RWPE2 (cell line): ENCODE measurements around the gene CALHM3.
A peak's percentile ranks its signal among the peaks of the same experiment; 100 is the strongest.

Experiments
- ATAC-seq: fragments of 200-7000 bp; cut with Tn5 transposase; 3 replicates; pipeline ENCODE4 v1.9.1; 2021; ENCODE audit warnings: low read depth
- DNase-seq: peaks from one replicate; pipeline ENCODE4 v3.0.0-alpha.2; 2020; ENCODE audit warnings: low spot score
- H3K27ac ChIP-seq: fragments of 450-650 bp; 2 replicates; pipeline ENCODE4 v1.5.1; 2017; ENCODE audit warnings: mild to moderate bottlenecking; ENCODE audit not compliant: poor library complexity, severe bottlenecking
- H3K27me3 ChIP-seq: fragments of 250-450 bp; sonication (Bioruptor Pico); 2 replicates; pipeline ENCODE4 v1.5.1; 2021; ENCODE audit warnings: mild to moderate bottlenecking, moderate library complexity; ENCODE audit not compliant: insufficient read depth, poor library complexity, severe bottlenecking
- H3K36me3 ChIP-seq: fragments of 250-450 bp; sonication (Bioruptor Pico); 2 replicates; pipeline ENCODE4 v1.5.1; 2020; ENCODE audit warnings: low read depth, mild to moderate bottlenecking, moderate library complexity
- H3K4me1 ChIP-seq: fragments of 250-450 bp; sonication (Bioruptor Pico); 2 replicates; pipeline ENCODE4 v1.5.1; 2021; ENCODE audit warnings: mild to moderate bottlenecking, moderate library complexity; ENCODE audit not compliant: insufficient read depth, poor library complexity, severe bottlenecking
- H3K4me3 ChIP-seq: fragments of 250-450 bp; sonication (Bioruptor Pico); 2 replicates; pipeline ENCODE4 v1.5.1; 2021; ENCODE audit warnings: mild to moderate bottlenecking, moderate library complexity; ENCODE audit not compliant: severe bottlenecking
- H3K9me3 ChIP-seq: fragments of 250-450 bp; sonication (Bioruptor Pico); 2 replicates; pipeline ENCODE4 v1.5.1; 2021; ENCODE audit warnings: mild to moderate bottlenecking, moderate library complexity; ENCODE audit not compliant: severe bottlenecking
- CTCF ChIP-seq: fragments of 450-650 bp; IDR thresholded peaks from one replicate; pipeline ENCODE4 v1.5.1; 2017; ENCODE audit warnings: mild to moderate bottlenecking, moderate library complexity; ENCODE audit not compliant: poor library complexity, severe bottlenecking

CALHM3 gene

DNA sequence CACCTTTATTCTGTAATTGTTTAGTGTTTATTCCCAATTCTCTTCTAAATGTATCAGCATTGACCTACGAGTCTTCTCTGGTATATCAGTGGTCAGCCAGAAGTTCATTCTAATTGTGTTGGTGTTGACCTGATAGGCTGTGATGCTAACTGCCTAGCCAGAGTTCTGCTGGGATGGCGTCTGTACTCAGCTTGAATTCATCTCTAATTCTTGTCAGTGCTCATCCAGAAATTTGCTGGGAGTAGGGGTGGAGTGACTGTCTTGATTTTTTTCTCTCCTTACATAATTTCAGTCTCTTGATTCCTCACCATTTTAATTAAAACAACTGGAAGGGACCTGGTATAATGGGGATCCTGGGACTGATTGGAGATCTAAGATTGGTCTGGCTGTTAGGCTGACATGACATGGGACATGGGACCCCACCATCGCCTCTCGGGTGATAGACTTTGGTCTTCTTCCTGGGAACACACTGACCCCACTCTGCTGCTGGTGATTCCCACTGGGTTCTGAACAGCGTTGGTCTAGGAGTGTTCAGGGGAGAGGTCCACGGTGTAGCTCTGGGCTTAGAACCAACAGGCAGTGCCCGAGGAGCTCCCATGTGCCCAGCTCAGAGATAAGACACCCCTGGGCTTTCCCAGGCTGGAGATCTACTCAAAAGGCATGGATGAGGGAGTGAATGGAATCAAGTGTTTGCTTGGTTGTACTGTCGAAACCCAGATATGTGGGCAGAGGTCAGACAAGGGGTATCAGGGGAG, 18.3 kb upstream of the CALHM3 start:
- no peak overlapping the region for H3K4me3 ChIP-seq
- peaks cover 9% of the 10 kb centered on the region for H3K27me3 ChIP-seq
- no peak for TF ChIP-seq CTCF
- peaks cover 4% of the 10 kb centered on the region for H3K4me1 ChIP-seq
- DNase-seq (no peak), ATAC-seq (no peak)
- H3K27ac ChIP-seq: no peak overlapping the region
- H3K9me3 ChIP-seq: no peaks in the 10 kb centered on the region
- H3K36me3 ChIP-seq: no peaks in the 10 kb centered on the region

DNA sequence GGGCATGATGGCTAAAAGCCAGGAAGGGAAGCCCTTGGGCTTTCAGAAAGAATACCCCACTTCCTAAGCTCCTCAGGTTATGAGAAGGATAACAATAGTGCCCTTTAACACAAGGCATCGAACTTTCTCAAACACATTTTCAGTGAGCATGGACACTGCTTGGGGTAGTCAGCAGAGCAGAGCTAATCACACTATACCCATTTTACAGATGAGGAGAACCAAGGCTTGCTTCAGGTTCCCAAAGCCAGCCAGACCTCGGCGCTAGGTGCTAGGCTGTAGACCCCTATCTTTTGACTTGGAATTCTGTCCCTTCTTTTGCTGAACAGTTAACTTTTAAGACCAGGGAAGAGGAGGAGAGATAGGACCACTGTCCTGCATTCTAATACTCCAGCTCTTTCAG, 16.3 kb upstream of the CALHM3 start:
- H3K9me3 ChIP-seq: no peaks in the 10 kb centered on the region
- peaks cover 14% of the 10 kb centered on the region for H3K4me1 ChIP-seq
- no peak overlapping the region for H3K27ac ChIP-seq
- DNase-seq: no peak
- H3K4me3 ChIP-seq: no peak overlapping the region
- TF ChIP-seq CTCF: no peak
- ATAC-seq: no peak
- peaks cover 9% of the 10 kb centered on the region for H3K27me3 ChIP-seq
- no peaks in the 10 kb centered on the region for H3K36me3 ChIP-seq

DNA sequence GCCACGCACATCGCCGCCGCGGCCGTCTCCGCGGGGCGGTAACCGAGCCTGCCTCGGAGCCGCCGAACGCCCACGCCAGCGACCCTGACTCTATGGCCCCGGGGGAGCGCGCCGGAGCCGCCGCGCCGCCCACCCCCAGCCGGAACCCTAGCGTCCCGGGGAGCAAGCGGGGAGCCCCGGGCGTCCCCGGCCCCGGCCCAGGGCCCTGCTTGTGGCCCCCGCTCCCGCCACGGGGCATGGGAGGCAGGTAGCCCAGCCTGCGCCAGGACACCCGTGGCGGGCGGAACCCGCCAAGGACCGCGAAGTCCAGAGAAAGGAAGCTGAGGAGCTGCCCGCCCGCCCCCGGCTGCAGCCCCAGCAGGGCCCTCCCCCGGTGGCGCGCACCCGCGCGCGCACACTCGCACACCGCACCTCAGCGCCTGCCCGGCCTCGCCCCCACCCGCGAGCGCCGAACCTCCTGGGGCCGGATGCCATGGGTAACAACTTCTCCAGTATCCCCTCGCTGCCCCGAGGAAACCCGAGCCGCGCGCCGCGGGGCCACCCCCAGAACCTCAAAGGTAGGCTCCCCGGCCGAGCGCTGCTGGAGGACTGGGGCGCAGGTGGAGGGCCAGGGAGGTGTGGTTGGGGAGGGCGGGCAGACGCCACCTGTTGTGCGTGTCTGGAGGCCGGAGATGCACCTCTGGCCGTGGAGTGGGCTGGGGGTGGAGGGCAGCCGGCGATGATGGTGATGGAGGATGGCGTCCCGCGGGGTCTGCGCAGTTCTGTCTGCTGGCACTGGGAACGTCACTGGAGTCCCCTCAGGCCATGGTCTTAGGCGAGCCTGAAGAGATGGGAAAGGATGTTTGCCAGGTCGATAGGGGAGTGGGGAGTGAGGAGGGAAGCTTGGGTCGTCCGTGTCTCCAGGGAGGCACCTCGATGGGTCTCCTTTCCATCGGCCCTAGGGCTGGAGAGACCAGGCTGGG, 15.2 kb upstream of the CALHM3 start:
- Histone ChIP-seq H3K9me3 (no peaks in the 10 kb centered on the region), H3K27me3 (peaks cover 9% of the 10 kb centered on the region), H3K36me3 (no peaks in the 10 kb centered on the region), H3K27ac (no peak overlapping the region), H3K4me1 (peaks cover 14% of the 10 kb centered on the region), H3K4me3 (peak overlapping the region; percentile 32)
- no peak for TF ChIP-seq CTCF
- ATAC-seq (peak; percentile 30), DNase-seq (no peak)

DNA sequence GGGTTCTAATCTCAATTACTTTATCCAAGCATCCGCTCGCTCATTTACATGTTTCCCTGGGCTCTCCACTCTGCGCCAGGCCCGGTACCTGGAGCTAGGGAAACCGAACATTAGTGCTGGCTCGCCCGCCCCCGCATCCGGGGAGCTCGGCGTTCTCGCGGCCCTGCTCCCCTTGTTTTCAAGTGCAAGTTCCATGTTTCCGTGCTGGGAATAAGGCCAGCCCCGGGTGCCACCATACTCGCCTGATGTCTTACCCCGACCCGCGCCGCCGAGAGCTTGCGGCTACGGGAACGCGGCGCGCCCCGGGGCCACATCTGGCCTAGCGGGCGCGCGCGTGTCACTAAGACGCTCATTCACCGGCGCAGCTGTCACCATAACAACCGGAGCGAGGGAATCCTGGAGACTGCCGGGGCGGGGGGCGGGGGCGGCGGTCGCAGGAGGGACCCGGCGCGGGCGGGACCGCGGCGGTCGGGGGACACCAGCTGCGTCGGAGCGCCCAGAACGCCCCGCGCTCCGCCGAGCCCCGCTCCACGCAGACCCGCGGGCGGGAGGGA, 14.4 kb upstream of the CALHM3 start, which contains the start of gene NEURL1:
NEURL1 (plus strand) TSS at position 344 of the 554 bp plus-strand sequence. CDS start 683 bp downstream, outside the sequence.
- peaks cover 9% of the 10 kb centered on the region for H3K27me3 ChIP-seq
- H3K4me1 ChIP-seq: peaks cover 14% of the 10 kb centered on the region
- no peak within 1 kb of the TSS for H3K27ac ChIP-seq
- no peak for DNase-seq
- TF ChIP-seq CTCF: no peak
- no peaks in the 10 kb centered on the region for H3K36me3 ChIP-seq
- no peak for ATAC-seq
- no peaks in the 10 kb centered on the region for H3K9me3 ChIP-seq
- H3K4me3 ChIP-seq: peak within 1 kb of the TSS; percentile 32
